GM21737 (cell line): ENCODE measurements around the gene RSRC1.
"Not testable (repeated sequence)": the region's sequence is repeated elsewhere in the genome, so short reads cannot be mapped to it uniquely, and the experiment has no call there.

Source experiments
- ATAC-seq: cut with Tn5 transposase; IDR thresholded peaks from one replicate; pipeline ENCODE4 v1.9.1; 2021; ENCODE audit warnings: mild to moderate bottlenecking, moderate library complexity; ENCODE audit not compliant: unreplicated experiment

The RSRC1 gene

DNA sequence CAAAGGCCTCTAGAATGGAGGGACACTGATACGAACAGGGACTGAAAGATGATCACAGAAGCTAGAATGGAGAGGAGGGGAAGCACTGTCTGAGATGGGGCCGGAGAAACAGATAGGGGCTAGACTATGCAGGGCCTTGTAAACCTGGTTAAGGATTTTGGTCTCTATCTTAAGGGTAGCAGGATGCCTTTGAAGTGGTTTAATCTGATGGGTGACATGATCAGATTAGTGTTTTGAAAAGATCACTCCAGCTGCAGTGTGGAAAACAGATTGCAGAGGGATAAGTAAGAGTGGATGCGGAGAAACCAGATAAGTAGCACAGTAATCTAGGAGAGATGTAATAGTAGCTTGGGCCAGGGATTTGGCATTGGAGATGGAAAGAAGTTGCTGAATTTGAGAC, 108.1 kb downstream of the RSRC1 start:
- ATAC-seq: no peak

- no peak for ATAC-seq
These were observed 110.7 kb downstream of the RSRC1 start for GRCh38 chr3:158220575-158220974.

DNA sequence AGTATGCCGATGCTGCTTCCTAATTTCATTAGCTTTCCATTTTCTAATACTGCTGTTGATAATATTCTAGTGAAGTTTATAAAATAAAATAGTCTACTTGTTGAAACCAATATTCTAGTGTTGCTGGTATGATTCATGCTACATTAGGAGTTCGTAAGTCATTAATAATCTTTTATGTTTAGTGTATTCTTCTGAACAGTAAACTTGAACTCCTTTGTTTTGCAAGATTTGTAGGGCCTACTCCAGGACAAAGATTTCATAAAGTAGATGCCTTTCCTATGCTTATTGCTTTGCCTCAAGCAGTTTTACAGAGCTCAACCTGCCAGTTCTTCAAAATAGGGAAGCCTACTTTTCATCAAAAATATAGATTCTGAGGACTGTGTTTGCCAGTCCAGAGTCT, 111.5 kb downstream of the RSRC1 start:
- no peak for ATAC-seq

GRCh38 chr3:158226429-158226828, 116.5 kb downstream of the RSRC1 start:
- ATAC-seq: no peak

- ATAC-seq: not testable (repeated sequence)
These were observed 119.1 kb downstream of the RSRC1 start for GRCh38 chr3:158228942-158229341.

DNA sequence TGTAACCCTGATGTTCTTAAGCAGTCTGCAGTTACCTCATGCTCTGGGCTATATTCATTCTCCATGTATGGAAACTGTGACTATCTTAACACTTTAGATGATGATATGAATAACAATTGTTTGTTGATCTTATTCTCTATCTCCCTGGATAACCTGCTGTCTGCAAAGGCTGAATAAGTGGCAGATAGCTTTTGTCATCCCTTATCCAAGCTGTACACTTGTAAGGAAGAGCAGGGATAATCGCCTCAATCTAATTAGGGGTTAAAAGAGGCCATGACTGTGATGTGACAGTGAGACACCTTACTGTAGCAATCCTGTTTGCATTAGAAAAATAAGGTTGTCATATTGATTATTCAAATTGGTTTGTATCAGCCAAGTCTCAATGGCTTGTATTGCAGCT, 123.9 kb downstream of the RSRC1 start:
- ATAC-seq: no peak

DNA sequence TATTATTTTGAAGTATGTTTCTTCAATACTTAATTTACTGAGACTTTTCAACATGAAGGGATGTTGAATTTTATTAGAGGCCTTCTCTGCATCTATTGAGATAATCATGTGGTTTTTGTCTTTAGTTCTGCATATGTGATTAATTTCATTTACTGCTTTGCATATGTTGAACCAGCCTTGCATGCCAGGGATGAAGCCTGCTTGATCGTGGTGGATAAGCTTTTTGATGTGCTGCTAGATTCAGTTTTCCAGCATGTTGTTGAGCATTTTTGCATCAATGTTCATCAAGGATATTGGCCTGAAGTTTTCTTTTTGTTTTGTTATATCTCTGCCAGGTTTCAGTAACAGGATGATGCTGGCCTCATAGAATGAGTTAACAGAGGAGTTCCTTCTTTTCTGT, 134.4 kb downstream of the RSRC1 start:
- ATAC-seq: no peak

- ATAC-seq: no peak
These were observed 137.4 kb downstream of the RSRC1 start for GRCh38 chr3:158247288-158247687.

DNA sequence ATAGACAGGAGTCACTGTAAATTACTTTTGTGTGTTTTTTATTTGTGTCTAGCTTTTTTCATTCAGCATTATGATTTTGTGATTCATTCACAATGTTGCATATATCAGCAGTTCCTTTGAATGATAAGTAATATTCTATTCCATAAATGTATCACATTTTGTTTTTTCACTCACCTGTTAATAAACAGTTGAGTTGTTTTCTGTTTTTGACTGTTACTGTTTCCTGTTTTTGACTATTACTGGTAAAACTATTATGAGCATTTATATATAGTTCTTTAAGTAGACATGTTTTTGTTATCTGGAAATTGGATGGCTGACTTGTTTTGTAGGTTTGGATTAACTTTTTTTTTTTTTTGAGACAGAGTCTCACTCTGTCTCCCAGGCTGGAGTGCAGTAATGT, 138.4 kb downstream of the RSRC1 start:
- ATAC-seq: no peak

GRCh38 chr3:158249183-158249582, 139.3 kb downstream of the RSRC1 start:
- peak; percentile 52 for ATAC-seq

DNA sequence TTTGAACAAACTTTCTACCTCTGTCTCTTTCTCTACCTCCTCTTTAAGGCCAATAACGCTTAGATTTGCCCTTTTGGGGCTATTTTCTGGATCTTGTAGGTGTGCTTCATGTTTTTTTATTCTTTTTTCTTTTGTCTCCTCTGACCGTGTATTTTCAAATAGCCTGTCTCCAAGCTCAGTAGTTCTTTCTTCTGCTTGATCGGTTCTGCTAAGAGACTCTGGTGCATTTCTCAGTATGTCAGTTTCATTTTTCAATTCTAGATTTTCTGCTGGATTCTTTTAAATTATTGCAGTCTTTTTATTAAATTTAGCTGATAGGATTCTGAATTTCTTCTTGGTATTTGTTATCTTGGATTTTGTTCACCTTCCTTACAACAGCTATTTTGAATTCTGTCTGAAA, 148.7 kb downstream of the RSRC1 start:
- no peak for ATAC-seq

DNA sequence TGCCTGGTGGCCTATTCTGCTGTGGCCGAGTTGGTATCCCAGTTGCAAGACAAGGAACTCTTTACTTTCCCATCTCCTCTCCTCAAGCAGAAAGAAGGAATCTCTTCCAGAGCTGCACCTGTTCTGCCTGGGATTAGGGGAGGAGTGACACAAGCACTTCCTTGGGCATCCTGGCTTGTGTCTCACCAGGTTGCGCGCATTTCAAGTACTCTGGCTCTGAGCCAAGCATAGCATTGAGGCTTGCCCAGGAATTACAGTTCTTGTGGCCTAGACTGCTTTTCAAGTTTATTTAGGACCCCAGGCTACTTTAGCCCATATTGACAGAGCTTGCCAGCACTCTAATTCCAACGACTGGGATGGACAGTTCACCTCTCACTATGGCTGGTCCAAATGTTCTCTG, 150.5 kb downstream of the RSRC1 start:
- ATAC-seq: no peak

GRCh38 chr3:158261371-158261991, 151.6 kb downstream of the RSRC1 start:
- no peak for ATAC-seq

DNA sequence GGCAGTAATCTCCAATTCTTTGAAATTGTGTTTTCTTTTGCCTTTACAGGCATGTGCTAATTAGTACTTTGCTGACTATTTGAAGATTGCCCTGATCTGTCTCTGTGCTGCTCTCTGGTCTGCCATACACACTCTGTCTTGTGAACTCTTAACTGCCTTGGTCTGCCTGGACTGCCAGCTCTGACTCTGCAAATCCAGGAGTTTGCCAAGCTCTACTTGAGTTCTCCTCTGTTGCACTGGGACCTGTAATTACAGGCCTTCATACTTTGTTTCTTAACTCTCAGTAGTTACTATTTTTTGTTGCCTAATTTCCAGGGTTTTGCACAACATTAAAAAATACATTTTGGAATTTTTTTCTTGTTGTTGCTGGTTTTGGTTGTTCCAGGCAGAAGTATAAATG, 155.0 kb downstream of the RSRC1 start:
- no peak for ATAC-seq

DNA sequence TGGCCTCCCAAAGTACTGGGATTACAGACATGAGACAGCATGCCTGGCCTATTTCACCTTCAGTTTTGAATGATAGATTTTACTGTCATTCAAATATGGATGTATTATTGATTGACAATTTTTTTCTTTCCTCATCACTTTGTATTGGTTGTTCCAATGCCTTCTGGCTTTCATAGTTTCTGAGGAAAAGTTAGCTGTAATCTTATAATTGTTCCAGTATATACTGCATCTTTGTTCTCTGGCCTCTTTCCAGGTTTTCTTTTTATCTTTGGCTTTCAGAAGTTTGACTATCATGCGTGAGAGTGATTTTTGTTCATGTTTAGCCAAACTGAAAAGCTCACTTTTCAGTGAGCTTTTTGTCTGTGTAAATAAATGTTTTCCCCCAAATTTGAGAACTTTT, 157.1 kb downstream of the RSRC1 start:
- no peak for ATAC-seq

- no peak for ATAC-seq
These were observed 160.1 kb downstream of the RSRC1 start for GRCh38 chr3:158269942-158270341.

DNA sequence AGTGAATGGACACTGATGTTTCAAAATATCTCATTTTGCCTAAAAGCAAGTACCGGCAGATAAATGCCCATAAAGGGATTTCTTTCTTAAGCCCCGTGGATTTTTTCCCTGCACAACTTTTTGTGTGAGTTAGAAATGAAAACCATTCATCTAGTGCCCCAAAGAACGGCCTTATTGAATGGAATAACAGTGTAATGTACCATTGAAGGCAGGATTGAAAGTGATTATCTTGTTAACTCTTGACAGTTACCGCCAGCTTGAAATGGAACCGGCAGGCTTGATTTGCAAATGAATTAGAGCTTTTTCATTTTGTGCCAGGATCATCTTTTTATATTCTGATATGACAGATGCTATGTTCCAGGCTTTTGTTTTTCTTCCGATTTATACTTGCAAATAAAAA, 162.2 kb downstream of the RSRC1 start:
- no peak for ATAC-seq

GRCh38 chr3:158273656-158274055, 163.8 kb downstream of the RSRC1 start:
- no peak for ATAC-seq

DNA sequence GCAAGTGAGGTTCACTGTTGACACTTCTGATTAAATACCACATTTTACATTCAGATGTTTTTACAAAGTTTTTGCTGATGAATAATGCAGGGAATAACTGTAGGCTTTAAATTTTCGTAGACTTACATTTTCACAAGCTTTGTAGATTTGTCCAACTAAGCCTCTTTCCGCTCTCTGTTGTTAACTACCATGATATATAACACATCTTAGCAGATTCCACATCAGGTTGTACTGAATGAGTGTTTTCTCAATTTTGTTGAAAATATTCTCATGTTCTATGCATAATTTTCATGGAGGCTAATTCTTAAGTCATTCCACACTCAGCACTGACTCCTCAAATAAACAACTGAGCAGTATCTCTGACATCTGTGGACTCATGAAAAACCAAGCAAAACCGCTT, 168.3 kb downstream of the RSRC1 start:
- no peak for ATAC-seq

DNA sequence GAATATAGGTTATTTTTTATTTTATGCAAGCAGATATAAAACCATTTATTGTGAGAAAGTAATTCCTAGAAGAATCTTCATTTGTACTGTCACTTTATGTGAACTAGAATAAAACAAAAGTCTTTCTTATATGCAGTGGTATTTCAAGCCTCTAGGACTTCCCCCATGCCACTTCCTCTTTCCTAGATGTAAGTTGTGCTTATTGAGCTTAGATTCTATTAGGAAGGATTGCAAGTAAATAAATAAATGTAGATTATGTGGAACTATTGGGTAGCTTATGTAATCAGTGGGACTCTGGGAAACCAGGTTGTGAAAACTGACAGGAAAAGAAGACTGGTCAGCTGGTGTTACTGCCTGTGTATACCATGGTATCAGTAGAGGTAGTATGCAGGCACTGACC, 169.7 kb downstream of the RSRC1 start:
- ATAC-seq: no peak

DNA sequence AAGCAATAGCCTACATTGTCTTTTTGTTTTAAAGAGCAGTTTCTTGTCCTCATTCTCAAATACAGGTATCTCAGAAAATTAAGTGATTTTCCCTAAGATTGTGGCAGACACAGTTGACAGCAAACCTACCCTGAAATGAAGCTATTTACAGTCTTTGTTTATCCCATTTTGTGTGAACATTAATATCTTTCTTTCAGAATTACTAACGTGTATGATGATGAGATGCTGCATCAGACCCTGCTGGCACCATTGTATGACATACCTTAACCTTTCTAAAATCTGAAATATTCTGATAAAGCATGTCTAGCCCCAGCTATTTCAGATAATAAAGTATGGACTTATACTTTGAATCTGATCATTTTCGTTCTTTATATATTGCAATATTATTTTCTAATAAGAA, 185.9 kb downstream of the RSRC1 start:
- ATAC-seq: no peak

GRCh38 chr3:158297940-158298339, 188.1 kb downstream of the RSRC1 start:
- no peak for ATAC-seq

- ATAC-seq: no peak
These were observed 198.5 kb downstream of the RSRC1 start for GRCh38 chr3:158308236-158308928.
